Tibial artery (tissue), 4 donors: Measurements from ENCODE around the gene GLIPR2.

Source experiments
- DNase-seq, 2 donors: peaks; one replicate each; pipeline ENCODE4 v3.0.0-alpha.2; 2019
- H3K27ac ChIP-seq, 2 donors: fragments of 200-600 bp; sonication (generic) in 1 of 2; 1 replicate in 1 of 2; 2 replicates in 1 of 2; pipeline ENCODE4 v1.5.1; 2018 to 2019; ENCODE audit warnings: mild to moderate bottlenecking in 1 of 2
- H3K27me3 ChIP-seq, 2 donors: fragments of 200-600 bp; sonication (generic) in 1 of 2; one replicate each; pipeline versions ENCODE4 v1.5.1 to v1.6.0; 2016 to 2019
- H3K36me3 ChIP-seq, 3 donors: fragments of 200-600 bp; sonication (generic) in 2 of 3; one replicate each; pipeline ENCODE4 v1.5.1; 2016 to 2019; ENCODE audit warnings: mild to moderate bottlenecking in 2 of 3
- H3K4me1 ChIP-seq, 4 donors: fragments of 200-600 bp; sonication (generic) in 2 of 4; 1 replicate in 3 of 4; 2 replicates in 1 of 4; pipeline ENCODE4 v1.5.1; 2016 to 2019
- H3K4me3 ChIP-seq, 2 donors: fragments of 200-600 bp; sonication (generic) in 1 of 2; 1 replicate in 1 of 2; 2 replicates in 1 of 2; pipeline ENCODE4 v1.5.1; 2018 to 2019; ENCODE audit warnings: mild to moderate bottlenecking in 2 of 2
- H3K9me3 ChIP-seq, 3 donors: fragments of 200-600 bp; sonication (generic) in 1 of 3; one replicate each; pipeline ENCODE4 v1.5.1; 2016 to 2019
- CTCF ChIP-seq, 2 experiments: fragments of 200-600 bp in 1 of 2; fragments of 450-650 bp in 1 of 2; IDR thresholded peaks; one replicate each; pipeline ENCODE4 v1.5.1; 2017 to 2019; ENCODE audit warnings: antibody characterized with exemption in 2 of 2, mild to moderate bottlenecking in 1 of 2, moderate library complexity in 1 of 2
- intact Hi-C: fragments of 100-400 bp; cut with DNase I; formaldehyde crosslinking; loops from one replicate; pipeline ENCODE4 v1.15.0; 2023; ENCODE audit warnings: low total_unique reads

The GLIPR2 gene

GRCh38 chr9:36207546-36208012, 71.0 kb downstream of the GLIPR2 start:
- Histone ChIP-seq H3K36me3 (peaks cover 49 to 99% (median 95%) of the 10 kb centered on the region in 3 donors), H3K4me1 (peaks cover 0 to 45% (median 31%) of the 10 kb centered on the region in 4 donors), H3K27me3 (no peaks in the 10 kb centered on the region), H3K9me3 (no peaks in the 10 kb centered on the region), H3K27ac (peak overlapping the region; percentile 47 to 52), H3K4me3 (no peak overlapping the region)
- no peak for DNase-seq
- no peak for TF ChIP-seq CTCF (IDR thresholded peaks at IDR 0.05)
- intact Hi-C loops: no loop called here

- Histone ChIP-seq H3K4me1 (peaks cover 0 to 54% (median 32%) of the 10 kb centered on the region in 4 donors), H3K9me3 (no peaks in the 10 kb centered on the region), H3K27me3 (no peaks in the 10 kb centered on the region), H3K36me3 (peaks cover 38 to 97% (median 95%) of the 10 kb centered on the region in 3 donors), H3K27ac (peak overlapping the region in 1 of 2 donors; percentile 52), H3K4me3 (no peak overlapping the region)
- no peak for DNase-seq
- TF ChIP-seq CTCF (IDR thresholded peaks at IDR 0.05): no peak
- intact Hi-C loops: no loop called here
These were observed 72.2 kb downstream of the GLIPR2 start for GRCh38 chr9:36208521-36209253.

- Histone ChIP-seq H3K27me3 (no peaks in the 10 kb centered on the region), H3K27ac (peak overlapping the region in 1 of 2 donors; percentile 1), H3K36me3 (peaks cover 17 to 84% (median 79%) of the 10 kb centered on the region in 3 donors), H3K9me3 (no peaks in the 10 kb centered on the region), H3K4me1 (peaks cover 0 to 69% (median 43%) of the 10 kb centered on the region in 4 donors), H3K4me3 (no peak overlapping the region)
- DNase-seq: no peak
- intact Hi-C loops: loop anchor here (10.0 kb wide), 1 partner anchor 124 kb away; no protein-coding TSS in a partner anchor
- TF ChIP-seq CTCF (IDR thresholded peaks at IDR 0.05): no peak
These were observed 74.2 kb downstream of the GLIPR2 start for GRCh38 chr9:36210722-36211121.

- no peak for DNase-seq
- H3K9me3 ChIP-seq: no peaks in the 10 kb centered on the region
- no peak for TF ChIP-seq CTCF (IDR thresholded peaks at IDR 0.05)
- H3K36me3 ChIP-seq: peaks cover 11 to 84% (median 75%) of the 10 kb centered on the region in 3 donors
- peaks cover 0 to 69% (median 43%) of the 10 kb centered on the region in 4 donors for H3K4me1 ChIP-seq
- H3K4me3 ChIP-seq: no peak overlapping the region
- intact Hi-C loops: loop anchor here (10.0 kb wide), 1 partner anchor 123 kb away; no protein-coding TSS in a partner anchor
- H3K27ac ChIP-seq: no peak overlapping the region
- H3K27me3 ChIP-seq: no peaks in the 10 kb centered on the region
These were observed 75.0 kb downstream of the GLIPR2 start for GRCh38 chr9:36211510-36211909.

GRCh38 chr9:36213387-36213786, 76.9 kb downstream of the GLIPR2 start:
- Histone ChIP-seq H3K9me3 (no peaks in the 10 kb centered on the region), H3K4me3 (no peak overlapping the region), H3K4me1 (peaks cover 0 to 50% (median 34%) of the 10 kb centered on the region in 4 donors), H3K27me3 (no peaks in the 10 kb centered on the region), H3K36me3 (peaks cover 22 to 84% (median 75%) of the 10 kb centered on the region in 3 donors), H3K27ac (peak overlapping the region in 1 of 2 donors; percentile 49)
- DNase-seq: no peak
- intact Hi-C loops: loop anchor here (10.0 kb wide), 1 partner anchor 121 kb away; no protein-coding TSS in a partner anchor
- no peak for TF ChIP-seq CTCF (IDR thresholded peaks at IDR 0.05)
